LNCaP clone FGC (cell line): ENCODE results near the gene HAGHL.

ENCODE experiments used
- DNase-seq: peaks from one replicate; pipeline ENCODE4 v3.0.0-alpha.2; 2011; ENCODE audit warnings: low read depth
- H3K4me3 ChIP-seq: 2 replicates; pipeline ENCODE4 v1.5.1; 2011; ENCODE audit warnings: mild to moderate bottlenecking, low read depth, low read length, control low read depth
- TF ChIP-seq, protein P1 (sequence below): IDR thresholded peaks from 2 replicates; pipeline ENCODE4 v1.5.1; 2012; ENCODE audit warnings: mild to moderate bottlenecking; ENCODE audit not compliant: control insufficient read depth, insufficient read depth; ENCODE audit errors: extremely low read depth

The HAGHL gene

DNA sequence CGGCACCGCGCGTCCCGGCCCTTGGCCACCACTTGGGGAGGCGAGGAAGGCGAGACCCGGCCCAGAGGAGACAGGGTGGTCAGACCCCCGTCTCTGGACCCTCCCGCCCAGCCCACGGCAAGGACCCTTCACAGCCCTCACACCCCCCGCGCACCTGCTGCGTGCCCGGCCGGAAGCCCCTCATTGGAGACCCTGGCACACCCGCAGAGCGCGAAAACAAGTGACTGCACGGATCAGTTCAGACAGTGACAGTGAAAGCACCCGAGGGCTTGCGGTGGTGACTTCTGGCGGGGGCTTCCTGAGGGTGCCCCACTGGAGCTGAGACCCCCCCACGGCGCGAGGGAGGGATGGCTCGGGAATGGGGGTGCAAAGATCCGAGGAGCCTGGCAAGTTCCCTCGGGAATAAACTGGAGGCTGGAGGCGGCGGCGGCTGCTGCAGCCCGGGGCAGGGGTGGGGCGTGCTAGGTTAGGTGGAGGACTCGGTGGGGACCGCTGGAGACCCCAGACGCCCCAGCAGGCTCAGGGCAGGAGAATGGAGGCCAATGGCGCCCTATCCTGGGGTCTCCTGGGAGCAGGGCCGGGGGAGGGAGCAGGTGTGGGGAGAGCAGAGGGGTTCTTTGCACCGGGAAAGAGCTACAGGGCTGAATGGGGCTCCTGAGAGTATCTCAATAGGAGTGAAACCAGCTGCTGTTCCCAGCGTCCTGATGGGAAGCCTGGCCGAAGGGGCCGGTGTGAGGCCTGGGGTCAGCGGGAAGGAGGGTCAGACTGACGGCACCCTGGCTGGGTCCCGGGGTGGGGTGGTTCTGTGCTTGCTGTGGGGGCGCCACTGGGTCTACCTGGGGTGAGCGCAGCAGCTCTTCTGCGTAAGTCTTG is 20.5 kb upstream of the HAGHL start:
- no peak for DNase-seq
- H3K4me3 ChIP-seq: 0 out of 2 replicates have a peak overlapping the region, but pooled peaks have one; percentile 7
- TF ChIP-seq, protein P1, sequence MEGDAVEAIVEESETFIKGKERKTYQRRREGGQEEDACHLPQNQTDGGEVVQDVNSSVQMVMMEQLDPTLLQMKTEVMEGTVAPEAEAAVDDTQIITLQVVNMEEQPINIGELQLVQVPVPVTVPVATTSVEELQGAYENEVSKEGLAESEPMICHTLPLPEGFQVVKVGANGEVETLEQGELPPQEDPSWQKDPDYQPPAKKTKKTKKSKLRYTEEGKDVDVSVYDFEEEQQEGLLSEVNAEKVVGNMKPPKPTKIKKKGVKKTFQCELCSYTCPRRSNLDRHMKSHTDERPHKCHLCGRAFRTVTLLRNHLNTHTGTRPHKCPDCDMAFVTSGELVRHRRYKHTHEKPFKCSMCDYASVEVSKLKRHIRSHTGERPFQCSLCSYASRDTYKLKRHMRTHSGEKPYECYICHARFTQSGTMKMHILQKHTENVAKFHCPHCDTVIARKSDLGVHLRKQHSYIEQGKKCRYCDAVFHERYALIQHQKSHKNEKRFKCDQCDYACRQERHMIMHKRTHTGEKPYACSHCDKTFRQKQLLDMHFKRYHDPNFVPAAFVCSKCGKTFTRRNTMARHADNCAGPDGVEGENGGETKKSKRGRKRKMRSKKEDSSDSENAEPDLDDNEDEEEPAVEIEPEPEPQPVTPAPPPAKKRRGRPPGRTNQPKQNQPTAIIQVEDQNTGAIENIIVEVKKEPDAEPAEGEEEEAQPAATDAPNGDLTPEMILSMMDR: no peak

DNA sequence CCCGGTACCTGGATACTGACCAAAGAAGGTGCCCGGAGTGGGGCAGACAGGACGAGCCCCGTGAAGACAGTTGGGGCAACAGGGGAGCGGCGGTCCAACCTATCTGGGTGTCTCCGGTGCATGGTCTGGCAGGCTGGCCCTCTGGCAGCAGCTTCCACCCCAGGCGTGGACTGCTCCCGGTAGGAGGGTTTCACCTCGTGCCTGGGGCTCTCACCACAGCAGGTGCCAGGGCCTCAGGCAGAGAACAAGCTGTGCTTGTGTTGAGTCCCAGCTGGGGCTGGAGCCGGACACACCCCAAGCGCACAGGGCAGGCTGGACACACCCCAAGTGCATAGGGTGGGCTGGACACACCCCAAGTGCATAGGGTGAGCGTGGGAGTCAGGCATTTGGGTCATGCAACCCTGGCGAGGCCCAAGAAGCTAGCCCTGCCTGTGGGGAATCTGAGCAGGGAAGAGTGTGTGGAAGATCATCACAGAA is 19.8 kb upstream of the HAGHL start:
- DNase-seq: no peak
- TF ChIP-seq, protein P1: no peak
- H3K4me3 ChIP-seq: no peak overlapping the region

DNA sequence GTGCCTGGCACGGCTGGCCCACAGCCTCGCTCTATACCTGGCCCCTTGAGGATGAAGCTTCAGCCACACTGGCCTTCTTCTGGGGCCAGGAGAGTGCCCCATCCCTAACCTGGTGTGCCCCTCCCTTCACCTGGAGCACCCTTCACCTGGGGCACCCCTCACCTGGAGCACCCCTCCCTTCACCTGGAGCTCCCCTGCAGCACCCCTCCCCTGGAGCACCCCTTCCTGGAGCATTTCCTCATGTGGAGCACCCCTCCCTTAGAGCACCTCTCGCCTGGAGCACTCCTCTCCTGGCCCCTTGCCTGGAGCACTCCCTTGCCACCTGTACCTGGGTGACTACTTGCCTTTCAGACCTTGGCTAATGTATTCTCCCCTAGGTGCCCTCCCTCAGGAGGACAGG is 18.9 kb upstream of the HAGHL start:
- no peak overlapping the region for H3K4me3 ChIP-seq
- TF ChIP-seq, protein P1: no peak
- no peak for DNase-seq

DNA sequence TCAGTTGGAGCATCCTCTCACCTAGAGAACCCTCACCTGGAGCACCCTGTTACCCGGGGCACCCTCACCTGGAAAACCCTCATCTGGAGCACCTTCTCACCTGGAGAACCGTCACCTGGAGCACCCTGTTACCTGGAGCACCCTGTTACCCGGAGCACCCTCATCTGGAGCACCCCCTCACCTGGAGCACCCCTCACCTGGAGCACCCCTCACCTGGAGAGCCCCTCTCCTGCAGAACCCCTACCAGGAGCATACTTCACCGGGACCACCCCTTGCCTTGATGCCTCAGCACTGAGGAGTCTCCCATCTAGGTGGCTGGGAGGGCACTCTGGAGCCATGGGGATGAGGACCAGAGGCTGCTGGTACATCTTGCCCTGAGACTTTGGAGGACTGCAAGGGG is 17.9 kb upstream of the HAGHL start:
- no peak for DNase-seq
- TF ChIP-seq, protein P1: no peak
- no peak overlapping the region for H3K4me3 ChIP-seq

DNA sequence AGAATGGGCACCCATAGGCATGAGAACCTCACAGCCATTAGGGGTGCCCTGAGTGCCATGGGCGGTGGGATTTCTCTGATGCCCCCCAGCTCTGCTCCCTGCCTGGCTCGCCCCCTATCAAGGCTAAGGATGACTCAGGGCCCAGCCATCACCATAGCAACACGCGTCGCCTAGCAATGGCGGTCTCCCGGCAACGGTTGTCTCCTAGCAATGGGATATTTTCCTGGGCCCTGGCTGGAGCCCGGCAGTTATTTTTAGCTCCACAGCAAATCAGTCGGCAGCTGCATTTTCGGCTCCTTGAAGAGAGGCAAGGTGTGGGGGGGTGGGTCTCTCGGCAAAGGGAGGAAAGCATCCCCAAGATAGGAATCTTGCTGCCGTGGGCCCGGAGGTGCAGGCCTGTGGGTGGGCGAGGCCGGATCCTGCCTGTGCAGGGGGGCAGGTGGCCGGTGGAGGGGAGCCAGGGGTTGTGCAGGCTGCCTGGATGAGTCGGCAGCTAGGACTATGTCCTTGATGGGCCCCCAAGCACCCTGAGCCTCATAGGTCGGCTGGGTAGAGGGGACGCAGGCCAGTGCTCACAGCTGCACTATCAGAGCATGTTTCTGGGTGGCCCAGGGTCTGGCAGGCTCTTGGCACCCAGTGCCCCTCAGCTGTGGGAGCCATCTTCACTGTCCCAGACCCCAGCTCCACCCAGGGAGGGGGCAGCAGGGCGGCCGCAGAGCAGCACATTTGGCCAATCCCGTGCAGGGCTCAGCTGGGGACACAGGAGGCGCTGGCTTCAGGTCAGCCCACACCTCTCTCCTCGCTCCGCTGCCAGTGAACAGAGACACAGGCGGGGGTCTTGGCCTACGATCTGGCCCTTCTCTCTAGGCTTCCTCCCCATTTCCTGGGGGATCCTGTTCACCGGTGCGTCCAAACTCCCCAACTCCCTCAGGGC is 17.1 kb upstream of the HAGHL start:
- DNase-seq: no peak
- TF ChIP-seq, protein P1: no peak

DNA sequence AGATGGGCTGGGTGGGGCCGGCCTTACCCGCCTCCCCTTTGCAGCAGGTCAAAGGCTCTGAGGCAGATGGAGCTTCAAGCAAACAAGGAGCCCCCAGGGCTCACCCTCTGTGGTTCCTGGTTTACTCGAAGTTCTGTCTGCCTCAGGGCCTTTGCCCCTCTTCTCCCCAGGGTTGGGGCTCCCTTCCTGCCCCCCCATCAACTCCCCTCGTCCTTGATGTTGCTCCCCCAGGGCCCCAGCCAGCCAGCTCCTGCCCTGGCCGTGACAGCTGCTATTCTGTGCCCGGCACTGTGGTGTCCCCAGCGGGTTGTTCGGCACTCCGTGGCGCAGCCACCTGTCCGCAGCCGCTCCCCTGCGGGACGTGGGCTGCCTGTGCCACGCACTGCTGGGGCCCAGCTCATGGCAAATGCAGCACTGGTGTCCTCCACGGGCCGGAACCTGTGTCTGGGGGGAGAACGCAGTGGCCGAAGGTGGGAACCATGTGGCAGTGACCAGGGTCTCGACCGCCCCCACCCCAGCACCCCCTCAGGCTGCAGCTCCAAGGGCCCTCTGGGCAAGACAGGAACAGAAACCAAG is 16.3 kb upstream of the HAGHL start:
- H3K4me3 ChIP-seq: no peak overlapping the region
- DNase-seq: no peak
- TF ChIP-seq, protein P1: no peak

More for the DNA sequence above, 17.1 kb upstream of the HAGHL start:
- H3K4me3 ChIP-seq: no peak overlapping the region
